HG02943 (cell line): ENCODE data around the gene KRTAP5-11.
"Not testable (repeated sequence)": the region's sequence is repeated elsewhere in the genome, so short reads cannot be mapped to it uniquely, and the experiment has no call there.

Experiments used
- ATAC-seq: cut with Tn5 transposase; IDR thresholded peaks from one replicate; pipeline ENCODE4 v1.9.1; 2021; ENCODE audit warnings: mild to moderate bottlenecking, low read depth, moderate library complexity; ENCODE audit not compliant: unreplicated experiment

Gene KRTAP5-11

GRCh38 chr11:71582969-71583368 lies 294 bp upstream of the KRTAP5-11 start:
- ATAC-seq, result not testable (repeated sequence)

GRCh38 chr11:71581826-71582225 lies 849 bp downstream of the KRTAP5-11 start:
- no peak for ATAC-seq

- no peak for ATAC-seq
These were observed 2.3 kb downstream of the KRTAP5-11 start for GRCh38 chr11:71580057-71581003.

- ATAC-seq, result not testable (repeated sequence)
These were observed 3.2 kb downstream of the KRTAP5-11 start for GRCh38 chr11:71579513-71579912.

- no peak for ATAC-seq
These were observed 5.1 kb downstream of the KRTAP5-11 start for GRCh38 chr11:71577469-71578004.

- not testable (repeated sequence) for ATAC-seq
These were observed 5.8 kb downstream of the KRTAP5-11 start for GRCh38 chr11:71576688-71577465.

GRCh38 chr11:71575723-71576424 lies 6.8 kb downstream of the KRTAP5-11 start:
- no peak for ATAC-seq

- no peak for ATAC-seq
These were observed 8.3 kb downstream of the KRTAP5-11 start for GRCh38 chr11:71574418-71574817.

GRCh38 chr11:71572811-71573210 lies 9.9 kb downstream of the KRTAP5-11 start:
- no peak for ATAC-seq

GRCh38 chr11:71571101-71571850 lies 11.4 kb downstream of the KRTAP5-11 start:
- not testable (repeated sequence) for ATAC-seq

- ATAC-seq, result no peak
These were observed 13.8 kb downstream of the KRTAP5-11 start for GRCh38 chr11:71568704-71569349.

- not testable (repeated sequence) for ATAC-seq
These were observed 15.0 kb downstream of the KRTAP5-11 start for GRCh38 chr11:71567633-71568032.

- not testable (repeated sequence) for ATAC-seq
These were observed 15.8 kb downstream of the KRTAP5-11 start for GRCh38 chr11:71566626-71567599.

GRCh38 chr11:71566081-71566620 lies 16.5 kb downstream of the KRTAP5-11 start:
- ATAC-seq, result no peak

GRCh38 chr11:71565263-71565662 lies 17.4 kb downstream of the KRTAP5-11 start, which contains the start of gene KRTAP5-10:
Gene KRTAP5-10 (plus strand): TSS chr11:71565563. CDS start chr11:71565588, 25 bp downstream.
- ATAC-seq, result no peak

GRCh38 chr11:71564430-71564829 lies 18.2 kb downstream of the KRTAP5-11 start:
- no peak for ATAC-seq

- no peak for ATAC-seq
These were observed 19.3 kb downstream of the KRTAP5-11 start for GRCh38 chr11:71563406-71563805.

GRCh38 chr11:71562120-71562519 lies 20.6 kb downstream of the KRTAP5-11 start:
- no peak for ATAC-seq
